Muscle layer of duodenum (tissue), 2 donors: ENCODE measurements around the gene GPR137B.

Source experiments
- H3K27ac ChIP-seq: one replicate; pipeline ENCODE4 v1.7.0; 2013; ENCODE audit warnings: mild to moderate bottlenecking, low read length
- H3K27me3 ChIP-seq: one replicate; pipeline ENCODE4 v1.7.0; 2013; ENCODE audit warnings: low read depth, mild to moderate bottlenecking, control low read depth, low read length
- H3K36me3 ChIP-seq, 2 donors: one replicate each; pipeline ENCODE4 v1.7.0; 2013; ENCODE audit warnings: low read length in 2 of 2, control low read depth in 1 of 2, mild to moderate bottlenecking in 1 of 2; ENCODE audit not compliant: insufficient read depth in 2 of 2, control insufficient read depth in 1 of 2
- H3K4me1 ChIP-seq, 2 donors: one replicate each; pipeline ENCODE4 v1.7.0; 2013; ENCODE audit warnings: low read length in 2 of 2, mild to moderate bottlenecking in 2 of 2, control low read depth in 1 of 2, moderate library complexity in 1 of 2; ENCODE audit not compliant: insufficient read depth in 2 of 2, control insufficient read depth in 1 of 2
- H3K4me3 ChIP-seq, 2 donors: one replicate each; pipeline ENCODE4 v1.7.0; 2013; ENCODE audit warnings: low read length in 2 of 2, low read depth in 1 of 2, mild to moderate bottlenecking in 1 of 2
- H3K9me3 ChIP-seq, 2 donors: one replicate each; pipeline ENCODE4 v1.7.0; 2013; ENCODE audit warnings: low read length in 2 of 2, control low read depth in 1 of 2, mild to moderate bottlenecking in 1 of 2; ENCODE audit not compliant: control insufficient read depth in 1 of 2
- donor health status: healthy.

The GPR137B gene

DNA sequence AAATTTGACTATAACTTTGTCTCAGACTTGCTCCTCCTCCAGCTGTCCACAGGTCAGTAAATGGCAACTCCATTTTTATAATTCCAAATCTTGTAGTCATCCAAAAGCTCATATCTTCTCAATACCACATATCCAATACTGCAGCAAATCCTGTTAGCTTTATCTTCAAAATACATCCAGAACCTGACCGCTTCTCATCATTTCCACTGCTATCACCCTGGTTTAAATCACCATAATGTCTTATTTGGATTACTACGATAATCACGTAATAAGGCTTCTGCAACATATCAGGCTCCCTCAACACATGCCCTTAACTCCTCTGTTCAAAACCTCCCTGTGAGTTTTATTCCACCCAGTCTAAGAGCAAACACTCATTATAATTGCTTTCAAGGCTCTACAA, 104.9 kb downstream of the GPR137B start:
- Histone ChIP-seq H3K27me3 (no peaks in the 10 kb centered on the region), H3K4me3 (no peak overlapping the region), H3K4me1 (no peaks in the 10 kb centered on the region), H3K27ac (no peak overlapping the region), H3K36me3 (peaks cover 0 to 4% of the 10 kb centered on the region in 2 donors), H3K9me3 (no peaks in the 10 kb centered on the region)

GRCh38 chr1:236251587-236251986, 109.2 kb downstream of the GPR137B start:
- Histone ChIP-seq H3K27me3 (no peaks in the 10 kb centered on the region), H3K4me3 (no peak overlapping the region), H3K27ac (no peak overlapping the region), H3K36me3 (peaks cover 0 to 4% of the 10 kb centered on the region in 2 donors), H3K4me1 (no peaks in the 10 kb centered on the region), H3K9me3 (no peaks in the 10 kb centered on the region)

DNA sequence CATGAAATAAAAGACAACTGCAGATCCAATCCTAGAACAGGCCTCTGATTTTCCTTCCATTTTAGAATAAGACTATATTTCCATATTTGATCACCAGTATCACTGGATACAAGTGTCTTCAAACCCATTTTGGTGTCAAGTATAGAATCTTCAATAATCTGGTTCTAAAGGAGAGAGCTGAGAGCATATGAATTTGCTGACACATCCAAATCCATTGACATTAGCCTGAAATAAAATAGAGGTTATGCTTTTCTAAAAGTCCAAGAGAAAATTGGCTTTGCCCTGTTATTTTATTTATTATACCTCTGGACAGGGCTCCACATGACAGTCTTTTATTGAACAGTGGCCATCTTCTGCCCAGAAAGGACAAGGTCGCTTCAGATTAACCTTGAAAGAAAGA, 110.8 kb downstream of the GPR137B start:
- H3K36me3 ChIP-seq: peaks cover 0 to 3% of the 10 kb centered on the region in 2 donors
- no peaks in the 10 kb centered on the region for H3K4me1 ChIP-seq
- H3K9me3 ChIP-seq: peaks cover 4 to 7% of the 10 kb centered on the region in 2 donors
- H3K27ac ChIP-seq: no peak overlapping the region
- H3K27me3 ChIP-seq: no peaks in the 10 kb centered on the region
- no peak overlapping the region for H3K4me3 ChIP-seq

GRCh38 chr1:236253918-236254637, 111.7 kb downstream of the GPR137B start:
- no peak overlapping the region for H3K4me3 ChIP-seq
- H3K27ac ChIP-seq: no peak overlapping the region
- no peaks in the 10 kb centered on the region for H3K27me3 ChIP-seq
- H3K36me3 ChIP-seq: no peaks in the 10 kb centered on the region
- no peaks in the 10 kb centered on the region for H3K4me1 ChIP-seq
- peaks cover 8 to 15% of the 10 kb centered on the region in 2 donors for H3K9me3 ChIP-seq

DNA sequence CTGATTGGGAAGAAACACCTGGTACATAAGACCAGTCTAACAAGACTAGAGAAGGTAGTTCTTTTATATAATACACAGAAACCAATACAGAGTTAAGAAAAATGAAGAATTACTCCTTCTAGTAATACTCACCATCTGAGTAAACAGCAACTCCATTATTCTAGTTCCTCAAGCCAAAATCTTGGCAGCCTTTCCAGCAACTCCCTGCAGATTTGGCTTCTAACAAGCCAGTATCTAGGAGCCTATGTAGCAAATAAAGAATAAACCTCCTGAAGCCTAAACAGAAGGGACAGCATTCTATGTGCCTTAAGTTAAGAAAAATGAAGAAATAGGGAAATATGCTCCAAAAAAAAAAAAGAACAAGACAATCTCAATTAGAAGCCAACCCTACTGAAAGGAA, 114.9 kb downstream of the GPR137B start:
- H3K36me3 ChIP-seq: peaks cover 0 to 5% of the 10 kb centered on the region in 2 donors
- H3K4me3 ChIP-seq: no peak overlapping the region
- no peaks in the 10 kb centered on the region for H3K4me1 ChIP-seq
- peaks cover 10 to 31% of the 10 kb centered on the region in 2 donors for H3K9me3 ChIP-seq
- H3K27ac ChIP-seq: no peak overlapping the region
- H3K27me3 ChIP-seq: no peaks in the 10 kb centered on the region

DNA sequence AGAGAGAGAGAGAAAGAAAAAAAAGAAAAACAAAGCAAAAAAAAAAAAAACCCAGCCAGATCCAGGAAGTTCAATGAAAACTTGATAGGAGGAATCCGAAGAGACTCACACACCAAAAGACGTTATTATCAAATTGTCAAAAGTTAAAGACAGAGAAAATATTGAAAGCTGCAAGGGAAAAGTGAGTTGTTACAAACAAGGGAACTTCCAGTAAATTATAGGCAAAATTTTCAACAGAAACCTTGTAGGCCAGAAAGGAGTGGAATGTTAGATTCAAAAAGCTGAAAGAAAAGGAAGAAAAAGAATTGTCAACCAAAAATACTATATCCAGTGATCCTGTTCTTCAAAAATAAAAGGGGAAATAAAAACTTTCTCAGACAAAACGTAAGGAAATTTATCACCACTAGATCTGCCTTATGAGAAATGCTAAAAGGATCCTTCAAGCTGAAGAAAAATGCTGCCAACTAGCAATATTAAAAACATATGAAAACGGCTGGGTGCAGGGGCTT, 115.8 kb downstream of the GPR137B start:
- Histone ChIP-seq H3K9me3 (peaks cover 11 to 32% of the 10 kb centered on the region in 2 donors), H3K27ac (no peak overlapping the region)

More for the DNA sequence above, 115.8 kb downstream of the GPR137B start:
- peaks cover 0 to 11% of the 10 kb centered on the region in 2 donors for H3K36me3 ChIP-seq
- no peak overlapping the region for H3K4me3 ChIP-seq
- no peaks in the 10 kb centered on the region for H3K4me1 ChIP-seq
- no peaks in the 10 kb centered on the region for H3K27me3 ChIP-seq
